Measurements from ENCODE around the gene TBC1D9.

Gene TBC1D9

DNA sequence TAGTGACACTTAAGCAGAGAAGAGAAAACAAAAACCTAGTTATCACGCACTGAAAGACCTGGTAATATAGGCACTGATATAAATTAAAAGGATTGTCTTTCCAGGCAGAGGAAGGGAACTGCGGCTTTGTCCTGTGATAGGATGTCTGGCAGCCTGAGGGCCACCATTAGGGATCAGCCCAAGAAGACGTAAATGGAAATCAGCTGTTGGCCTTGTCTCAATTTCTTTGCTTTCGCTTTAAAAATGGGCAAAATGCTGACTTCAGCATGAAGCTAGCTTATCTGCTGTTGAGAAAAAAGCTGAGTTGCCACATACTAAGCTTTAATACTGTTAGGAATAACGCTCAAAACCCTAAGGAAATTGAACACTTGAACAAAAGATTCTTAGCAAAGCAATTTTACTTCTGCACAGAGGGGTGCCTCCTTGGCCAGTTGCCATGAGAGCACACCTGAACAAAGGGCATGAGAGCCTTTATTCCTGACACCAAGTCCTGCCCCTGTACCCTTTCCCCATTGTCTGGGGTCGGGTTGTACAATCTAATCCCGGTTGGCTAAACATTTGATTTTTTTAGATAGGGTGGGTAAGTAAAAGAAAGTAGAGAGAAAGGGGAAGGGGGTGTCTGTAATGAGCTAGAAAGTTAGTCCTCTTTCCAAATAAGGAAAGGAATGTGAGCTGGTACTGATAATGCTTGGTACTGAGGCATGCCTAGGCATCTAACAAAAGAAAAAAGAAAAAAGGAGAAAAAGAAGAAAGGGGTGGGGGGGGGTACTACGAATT is 102.3 kb downstream of the TBC1D9 start:
- TF ChIP-seq EZH2phosphoT487 (IDR thresholded peaks at IDR 0.05; ENCODE audit: low read length) (no peak), EZH2 (optimal IDR thresholded peaks at IDR 0.05; ENCODE audit: low read depth, low read length) (no peak)
- TF ChIP-seq, protein P1, sequence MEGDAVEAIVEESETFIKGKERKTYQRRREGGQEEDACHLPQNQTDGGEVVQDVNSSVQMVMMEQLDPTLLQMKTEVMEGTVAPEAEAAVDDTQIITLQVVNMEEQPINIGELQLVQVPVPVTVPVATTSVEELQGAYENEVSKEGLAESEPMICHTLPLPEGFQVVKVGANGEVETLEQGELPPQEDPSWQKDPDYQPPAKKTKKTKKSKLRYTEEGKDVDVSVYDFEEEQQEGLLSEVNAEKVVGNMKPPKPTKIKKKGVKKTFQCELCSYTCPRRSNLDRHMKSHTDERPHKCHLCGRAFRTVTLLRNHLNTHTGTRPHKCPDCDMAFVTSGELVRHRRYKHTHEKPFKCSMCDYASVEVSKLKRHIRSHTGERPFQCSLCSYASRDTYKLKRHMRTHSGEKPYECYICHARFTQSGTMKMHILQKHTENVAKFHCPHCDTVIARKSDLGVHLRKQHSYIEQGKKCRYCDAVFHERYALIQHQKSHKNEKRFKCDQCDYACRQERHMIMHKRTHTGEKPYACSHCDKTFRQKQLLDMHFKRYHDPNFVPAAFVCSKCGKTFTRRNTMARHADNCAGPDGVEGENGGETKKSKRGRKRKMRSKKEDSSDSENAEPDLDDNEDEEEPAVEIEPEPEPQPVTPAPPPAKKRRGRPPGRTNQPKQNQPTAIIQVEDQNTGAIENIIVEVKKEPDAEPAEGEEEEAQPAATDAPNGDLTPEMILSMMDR (IDR thresholded peaks at IDR 0.05; ENCODE audit: low read length), result no peak
- Histone ChIP-seq H4K20me1 (ENCODE audit: insufficient read depth, low read length) (no peaks in the 10 kb centered on the region), H3K4me3 (ENCODE audit: low read length) (no peak overlapping the region; the same call in 1 of the 2 replicates), H3K9me3 (replicated peaks; ENCODE audit: insufficient read depth, low read length) (no peaks in the 10 kb centered on the region), H3K9ac (ENCODE audit: low read length) (no peak overlapping the region), H2AFZ (ENCODE audit: low read length) (no peak overlapping the region), H3K27ac (ENCODE audit: low read length) (peak overlapping the region; percentile 16; the same call in 1 of the 2 replicates), H3K4me2 (ENCODE audit: low read depth, low read length) (peak overlapping the region; percentile 30; the same call in 1 of the 2 replicates), H3K36me3 (replicated peaks; ENCODE audit: insufficient read depth, low read length) (no peaks in the 10 kb centered on the region; the same call in 1 of the 2 replicates), H3K4me1 (ENCODE audit: low read length) (no peaks in the 10 kb centered on the region), H3F3A (ENCODE audit: insufficient read depth, low read length) (no peaks in the 10 kb centered on the region), H3K79me2 (ENCODE audit: low read length) (no peaks in the 10 kb centered on the region), H3K9me2 (replicated peaks; ENCODE audit: insufficient read depth, low read length) (no peaks in the 10 kb centered on the region), H3K27me3 (replicated peaks; ENCODE audit: insufficient read depth, low read length) (no peaks in the 10 kb centered on the region)
- DNase-seq, result peak; percentile 44

DNA sequence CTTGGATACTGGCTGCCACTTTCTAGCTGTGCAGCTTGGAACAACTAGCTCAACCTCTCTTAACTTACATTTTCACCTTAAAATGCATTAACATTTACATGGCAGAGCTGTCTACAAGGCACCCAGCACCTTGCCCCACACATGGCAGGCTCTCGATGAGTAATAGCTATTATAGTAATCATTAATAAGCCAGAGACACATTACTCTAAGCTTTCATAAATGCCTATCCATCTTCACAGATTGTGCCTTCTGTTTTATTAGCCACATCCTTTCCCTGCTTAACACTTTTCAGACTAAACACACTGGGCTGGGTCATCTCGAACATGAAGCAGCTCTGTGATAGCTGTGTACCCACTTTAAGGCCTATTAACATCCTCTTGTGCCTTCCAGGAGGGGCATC is 103.6 kb downstream of the TBC1D9 start:
- Histone ChIP-seq H3K4me3 (ENCODE audit: low read length) (no peak overlapping the region), H3K27me3 (replicated peaks; ENCODE audit: insufficient read depth, low read length) (no peaks in the 10 kb centered on the region), H4K20me1 (ENCODE audit: insufficient read depth, low read length) (no peaks in the 10 kb centered on the region), H3K4me2 (ENCODE audit: low read depth, low read length) (no peak overlapping the region), H3K9me3 (replicated peaks; ENCODE audit: insufficient read depth, low read length) (no peaks in the 10 kb centered on the region), H3K4me1 (ENCODE audit: low read length) (no peaks in the 10 kb centered on the region), H3K79me2 (ENCODE audit: low read length) (no peaks in the 10 kb centered on the region), H3K9me2 (replicated peaks; ENCODE audit: insufficient read depth, low read length) (no peaks in the 10 kb centered on the region), H3K9ac (ENCODE audit: low read length) (no peak overlapping the region), H3K27ac (ENCODE audit: low read length) (no peak overlapping the region), H3K36me3 (replicated peaks; ENCODE audit: insufficient read depth, low read length) (no peaks in the 10 kb centered on the region; the same call in 1 of the 2 replicates), H3F3A (ENCODE audit: insufficient read depth, low read length) (no peaks in the 10 kb centered on the region), H2AFZ (ENCODE audit: low read length) (no peak overlapping the region)
- TF ChIP-seq EZH2phosphoT487 (IDR thresholded peaks at IDR 0.05; ENCODE audit: low read length) (no peak), EZH2 (optimal IDR thresholded peaks at IDR 0.05; ENCODE audit: low read depth, low read length) (no peak)
- TF ChIP-seq, protein P1 (IDR thresholded peaks at IDR 0.05; ENCODE audit: low read length), result no peak
- no peak for DNase-seq

DNA sequence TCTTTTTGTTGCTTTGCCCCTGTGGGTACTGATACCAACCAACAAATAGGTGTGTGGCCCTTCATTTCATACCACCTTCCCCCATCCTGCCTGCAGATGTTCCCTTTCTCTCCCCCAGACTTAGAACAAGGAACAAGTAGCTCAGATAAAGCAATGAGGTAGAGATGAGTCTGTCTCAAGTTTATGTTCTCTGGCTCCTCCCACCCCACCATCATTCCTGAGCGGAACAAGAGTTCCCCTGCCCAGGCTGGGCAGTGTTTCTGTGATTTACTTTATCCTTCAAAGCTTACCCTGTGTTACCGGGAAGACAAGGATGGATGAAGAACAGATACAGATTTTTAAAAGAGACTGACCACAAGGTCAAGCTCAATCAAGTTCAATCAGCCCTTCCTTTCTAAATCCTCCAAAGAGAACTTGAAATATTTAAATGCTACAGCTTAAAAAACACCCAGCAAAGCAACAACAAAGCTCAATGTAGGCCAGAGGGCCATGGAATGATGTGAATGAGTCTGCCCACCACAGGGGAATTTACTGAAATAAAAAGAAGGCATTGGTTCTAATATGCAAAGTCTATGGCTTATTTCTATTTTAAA is 107.4 kb downstream of the TBC1D9 start:
- no peaks in the 10 kb centered on the region for H3K9me3 ChIP-seq (replicated peaks; ENCODE audit: insufficient read depth, low read length)
- DNase-seq, result no peak
- H3K4me1 ChIP-seq (ENCODE audit: low read length), result no peaks in the 10 kb centered on the region
- no peaks in the 10 kb centered on the region for H3K36me3 ChIP-seq (replicated peaks; ENCODE audit: insufficient read depth, low read length)
- no peaks in the 10 kb centered on the region for H3K9me2 ChIP-seq (replicated peaks; ENCODE audit: insufficient read depth, low read length)
- H2AFZ ChIP-seq (ENCODE audit: low read length), result no peak overlapping the region
- H3K4me3 ChIP-seq (ENCODE audit: low read length), result no peak overlapping the region
- H3F3A ChIP-seq (ENCODE audit: insufficient read depth, low read length), result no peaks in the 10 kb centered on the region
- no peaks in the 10 kb centered on the region for H4K20me1 ChIP-seq (ENCODE audit: insufficient read depth, low read length)
- H3K27me3 ChIP-seq (replicated peaks; ENCODE audit: insufficient read depth, low read length), result no peaks in the 10 kb centered on the region
- no peaks in the 10 kb centered on the region for H3K79me2 ChIP-seq (ENCODE audit: low read length)
- H3K27ac ChIP-seq (ENCODE audit: low read length), result no peak overlapping the region
- no peak overlapping the region for H3K4me2 ChIP-seq (ENCODE audit: low read depth, low read length)
- no peak overlapping the region for H3K9ac ChIP-seq (ENCODE audit: low read length)
- TF ChIP-seq, protein P1 (IDR thresholded peaks at IDR 0.05; ENCODE audit: low read length), result no peak
- TF ChIP-seq EZH2phosphoT487 (IDR thresholded peaks at IDR 0.05; ENCODE audit: low read length) (no peak), EZH2 (optimal IDR thresholded peaks at IDR 0.05; ENCODE audit: low read depth, low read length) (no peak)

Data from MM.1S (cell line).